M059J (cell line): ENCODE measurements around the gene ABHD10. TPM values are rescaled to one million over a fixed set of nuclear protein-coding genes. Genes with fewer than 3 reads are reported as not detected.

Experiments
- DNase-seq: peaks from one replicate; pipeline ENCODE4 v3.0.0-alpha.2; 2012; ENCODE audit warnings: low read depth
- total RNA-seq: library from RNA; depleted of rRNA; stranded (reverse); fragments of >200 nt; shearing (Covaris generic); gene quantifications from 2 replicates; pipeline ENCODE4 v1.2.3, GENCODE V29; 2014

ABHD10 gene
- total RNA-seq, 1 experiment from 2014 or later: 71.9 TPM

GRCh38 chr3:111965484-111965883 lies 13.3 kb upstream of the ABHD10 start:
- no peak for DNase-seq

- DNase-seq: no peak
Measured at GRCh38 chr3:111967068-111967467, 11.8 kb upstream of the ABHD10 start.

- DNase-seq: peak; percentile 83
Measured at GRCh38 chr3:111967651-111968274, 11.1 kb upstream of the ABHD10 start.

- no peak for DNase-seq
Measured at GRCh38 chr3:111968319-111969054, 10.3 kb upstream of the ABHD10 start.

- no peak for DNase-seq
Measured at GRCh38 chr3:111970376-111970775, 8.4 kb upstream of the ABHD10 start.

GRCh38 chr3:111971533-111972130 lies 7.2 kb upstream of the ABHD10 start:
- DNase-seq: no peak

GRCh38 chr3:111972891-111973290 lies 5.9 kb upstream of the ABHD10 start:
- DNase-seq: no peak

GRCh38 chr3:111975131-111975530 lies 3.7 kb upstream of the ABHD10 start:
- no peak for DNase-seq

- no peak for DNase-seq
Measured at GRCh38 chr3:111976254-111976653, 2.6 kb upstream of the ABHD10 start.

GRCh38 chr3:111979434-111980038 lies 710 bp downstream of the ABHD10 start:
- peak; percentile 36 for DNase-seq

GRCh38 chr3:111980716-111981456 lies 2.1 kb downstream of the ABHD10 start:
- no peak for DNase-seq

- DNase-seq: no peak
Measured at GRCh38 chr3:111981457-111981763, 2.6 kb downstream of the ABHD10 start.

- no peak for DNase-seq
Measured at GRCh38 chr3:111984636-111985298, 5.9 kb downstream of the ABHD10 start.

GRCh38 chr3:111986800-111987199 lies 8.0 kb downstream of the ABHD10 start:
- no peak for DNase-seq

- DNase-seq: peak; percentile 79
Measured at GRCh38 chr3:111989061-111989678, 10.3 kb downstream of the ABHD10 start.

GRCh38 chr3:111993038-111993437 lies 14.2 kb downstream of the ABHD10 start:
- no peak for DNase-seq

- DNase-seq: peak; percentile 63
Measured at GRCh38 chr3:111998636-111999483, 20.0 kb downstream of the ABHD10 start, which contains the start of gene TAGLN3. TSS of gene TAGLN3 (plus strand) at chr3:111998922. CDS start at chr3:111999423, 501 bp downstream.

GRCh38 chr3:111999484-112000324 lies 20.9 kb downstream of the ABHD10 start:
- DNase-seq: no peak

GRCh38 chr3:112000367-112000771 lies 21.5 kb downstream of the ABHD10 start:
- DNase-seq: no peak
